Amygdala (tissue), 56 donors: ENCODE data around the gene GPR55.
"Not testable (repeated sequence)": the region's sequence is repeated elsewhere in the genome, so short reads cannot be mapped to it uniquely, and the experiment has no call there.

Experiments used
- DNase-seq, 56 donors: peaks; one replicate each; lab custom pipeline; 2025; lab: John Stamatoyannopoulos, UW

The GPR55 gene

DNA sequence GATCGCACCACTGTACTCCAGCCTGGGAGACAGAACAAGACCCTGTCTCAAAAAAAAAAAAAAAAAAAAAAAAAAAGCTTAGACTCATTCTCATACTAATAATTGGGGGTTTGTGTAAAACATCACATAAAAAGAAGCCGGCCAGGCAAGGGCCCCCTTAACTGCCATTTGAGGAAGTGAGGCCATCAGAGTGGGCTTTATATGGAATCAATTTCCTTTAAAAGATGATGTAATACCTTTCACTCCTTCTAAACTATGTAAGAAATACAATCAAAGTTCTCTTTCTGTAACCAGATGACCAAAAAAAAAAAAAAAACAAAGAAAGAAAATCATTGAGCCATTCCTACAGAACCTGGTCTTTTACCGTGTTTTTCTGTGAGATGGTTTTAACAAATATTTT, 13.1 kb upstream of the GPR55 start:
- no peak for DNase-seq

DNA sequence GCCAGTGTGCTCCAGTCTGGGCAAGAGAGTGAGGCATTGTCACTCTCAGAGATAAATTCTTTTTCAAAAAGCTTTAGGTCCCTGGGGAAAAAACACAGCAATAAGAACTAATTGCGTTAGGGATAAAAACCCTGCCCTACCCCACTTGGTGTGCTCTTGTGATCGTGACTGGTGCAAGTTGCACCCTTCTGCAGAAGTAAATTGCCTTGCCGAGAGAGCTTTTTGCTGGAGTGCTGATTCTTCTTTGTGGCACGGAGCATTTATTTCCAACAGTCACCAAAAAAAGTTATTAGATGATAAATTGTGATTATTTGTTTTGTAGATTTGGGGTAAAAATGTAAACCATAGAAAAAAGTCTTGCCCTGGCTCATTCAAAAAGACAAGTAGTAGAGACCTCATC, 12.3 kb upstream of the GPR55 start:
- no peak for DNase-seq

DNA sequence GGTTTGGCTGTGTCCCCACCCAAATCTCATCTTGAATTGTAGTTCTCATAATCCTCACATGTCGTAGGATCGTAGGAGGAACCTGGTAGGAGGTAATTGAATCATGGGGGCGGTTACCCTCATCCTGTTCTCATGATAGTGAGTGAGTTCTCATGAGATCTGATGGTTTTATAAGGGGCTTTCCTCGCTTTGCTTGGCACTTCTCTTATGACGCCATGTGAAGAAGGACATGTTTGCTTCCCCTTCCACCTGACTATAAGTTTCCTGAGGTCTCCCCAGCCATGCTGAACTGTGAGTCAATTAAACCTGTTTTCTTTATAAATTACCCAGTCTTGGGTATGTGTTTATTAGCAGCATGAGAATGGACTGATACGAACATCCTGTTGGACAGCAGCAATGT, 11.2 kb upstream of the GPR55 start:
- DNase-seq = not testable (repeated sequence)

DNA sequence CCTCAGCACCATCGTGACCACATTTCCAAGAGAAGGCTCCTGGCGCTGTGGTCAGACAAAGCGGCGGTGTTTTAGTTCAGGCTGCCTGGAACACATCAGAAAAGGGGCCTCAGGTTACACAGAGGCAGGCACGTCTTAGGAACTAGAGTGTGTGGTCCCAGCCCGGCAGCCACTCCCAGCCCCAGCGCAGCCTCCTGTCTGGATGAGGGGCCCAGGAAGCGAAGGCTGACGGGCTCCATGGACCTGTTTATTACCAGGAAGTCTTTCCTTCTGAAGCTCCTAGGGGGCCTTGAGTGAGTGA, 10.0 kb upstream of the GPR55 start:
- no peak for DNase-seq

DNA sequence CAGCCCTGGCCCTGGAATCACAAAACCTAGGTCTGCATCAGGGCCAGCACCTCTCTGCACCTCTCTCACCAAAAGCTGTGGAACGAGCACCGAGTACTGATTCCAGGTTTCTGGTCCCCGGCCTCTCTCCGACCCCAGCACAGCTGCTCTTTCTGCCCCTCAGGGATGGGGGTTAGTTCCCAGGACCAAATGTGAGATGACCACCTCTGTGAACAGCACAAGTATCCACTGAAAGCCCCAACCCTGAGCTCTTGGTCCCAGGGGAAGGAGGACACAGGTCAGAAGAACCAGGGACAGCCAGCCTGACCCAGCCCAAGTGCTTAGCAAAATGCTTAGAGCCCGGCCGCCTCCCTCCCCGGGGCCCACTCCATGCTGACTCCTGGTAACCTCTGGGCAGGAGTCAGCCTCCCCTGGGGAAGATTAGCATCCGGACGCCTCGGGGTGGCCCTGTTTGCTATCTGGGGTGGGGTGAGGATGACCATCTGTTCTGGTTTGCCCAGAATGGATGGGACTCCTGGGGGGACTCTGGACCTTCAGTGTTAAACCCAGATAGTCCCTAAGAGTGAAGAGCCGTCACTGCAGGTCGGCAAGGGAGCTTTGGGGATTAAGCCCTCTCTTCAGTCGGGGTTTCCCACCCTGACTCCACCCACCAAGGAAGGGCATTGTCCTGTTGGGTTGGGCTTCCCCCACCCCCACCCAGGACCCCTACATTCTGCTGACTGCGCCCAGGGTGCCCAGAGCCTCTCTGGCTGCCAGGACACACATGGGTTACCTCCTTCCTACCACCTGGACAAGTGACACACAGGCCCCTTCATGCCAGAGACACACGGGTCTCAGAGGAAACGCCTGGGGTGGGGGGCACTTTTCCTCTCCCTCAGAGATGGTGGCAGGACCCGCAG, 9.4 kb upstream of the GPR55 start:
- DNase-seq = no peak

DNA sequence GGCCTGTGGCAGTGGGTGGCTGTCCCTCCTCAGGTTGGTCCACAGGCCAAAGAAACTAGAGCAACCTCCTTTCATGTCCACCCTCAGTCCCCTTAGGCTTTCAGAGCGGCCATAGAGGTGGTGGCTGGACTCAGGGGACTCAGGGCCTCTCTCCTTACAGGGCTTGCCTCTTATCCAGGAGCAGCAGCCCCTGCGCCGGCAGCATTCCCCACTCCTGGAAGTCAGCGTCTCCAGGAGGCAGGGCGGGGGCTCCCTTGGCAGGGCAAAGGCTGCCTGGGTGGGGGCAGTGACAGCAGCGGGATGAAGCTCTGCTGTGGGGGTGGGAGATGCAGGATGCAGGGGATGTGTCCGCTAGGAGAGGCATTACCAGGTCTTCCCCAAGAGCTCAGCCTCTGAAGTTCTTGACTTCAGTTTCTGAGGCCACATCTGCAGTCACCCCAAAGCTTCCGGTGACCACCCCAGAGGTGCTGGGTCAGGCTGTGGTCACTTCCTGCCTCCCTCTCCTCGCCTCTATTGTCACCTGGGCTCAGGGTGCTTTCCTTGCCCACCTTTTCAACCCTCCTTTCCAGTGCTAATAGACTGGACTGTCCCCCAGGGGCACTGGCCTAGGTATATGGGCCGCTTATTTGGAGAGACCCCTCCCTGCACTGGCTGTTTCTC, 8.6 kb upstream of the GPR55 start:
- DNase-seq = no peak

DNA sequence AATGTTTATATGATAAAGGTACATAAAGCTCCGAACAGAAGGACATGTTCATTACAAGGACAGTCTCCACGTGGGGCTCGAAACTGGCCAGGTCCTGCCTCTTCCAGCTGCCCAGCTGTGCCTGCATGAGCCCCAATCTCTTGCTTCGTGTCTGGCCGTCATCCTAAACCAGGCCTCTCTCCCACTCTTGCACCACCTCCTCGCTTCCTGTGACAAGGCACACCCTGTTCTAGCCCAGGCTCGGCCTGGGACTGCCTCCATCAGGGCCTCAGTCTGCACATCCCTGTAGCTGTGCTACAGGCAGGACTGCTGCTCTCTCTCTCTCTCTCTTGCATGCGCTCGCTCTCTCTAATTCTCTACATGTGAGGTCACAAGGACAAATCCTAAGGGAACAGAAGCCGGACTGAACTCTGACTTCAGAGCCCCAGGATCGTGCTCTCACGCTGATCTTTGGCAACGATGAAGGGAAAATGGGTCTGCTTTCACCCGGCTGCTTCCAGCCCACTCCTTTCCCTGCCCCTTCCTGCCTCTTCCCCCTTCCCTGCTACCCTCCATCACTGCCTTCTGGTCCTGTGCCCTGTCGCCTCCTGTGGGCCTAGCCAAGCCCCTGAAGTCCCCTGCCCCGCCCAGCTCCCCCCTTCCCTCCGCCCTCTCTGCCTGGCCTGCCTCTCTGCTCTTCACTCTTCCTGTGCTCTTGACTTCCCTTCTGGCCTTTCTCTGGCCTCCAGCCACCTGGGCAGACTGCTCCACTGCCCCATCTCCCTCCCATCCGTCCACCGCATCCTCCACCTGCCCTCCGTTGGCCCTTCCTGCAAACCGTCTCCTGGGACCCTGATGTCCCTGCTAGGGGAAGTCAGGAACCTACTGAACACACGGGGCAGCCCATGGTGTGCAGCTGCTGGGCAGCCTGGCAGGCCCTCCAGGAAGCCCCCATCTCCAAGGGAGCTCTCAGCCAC, 7.8 kb upstream of the GPR55 start:
- no peak for DNase-seq

DNA sequence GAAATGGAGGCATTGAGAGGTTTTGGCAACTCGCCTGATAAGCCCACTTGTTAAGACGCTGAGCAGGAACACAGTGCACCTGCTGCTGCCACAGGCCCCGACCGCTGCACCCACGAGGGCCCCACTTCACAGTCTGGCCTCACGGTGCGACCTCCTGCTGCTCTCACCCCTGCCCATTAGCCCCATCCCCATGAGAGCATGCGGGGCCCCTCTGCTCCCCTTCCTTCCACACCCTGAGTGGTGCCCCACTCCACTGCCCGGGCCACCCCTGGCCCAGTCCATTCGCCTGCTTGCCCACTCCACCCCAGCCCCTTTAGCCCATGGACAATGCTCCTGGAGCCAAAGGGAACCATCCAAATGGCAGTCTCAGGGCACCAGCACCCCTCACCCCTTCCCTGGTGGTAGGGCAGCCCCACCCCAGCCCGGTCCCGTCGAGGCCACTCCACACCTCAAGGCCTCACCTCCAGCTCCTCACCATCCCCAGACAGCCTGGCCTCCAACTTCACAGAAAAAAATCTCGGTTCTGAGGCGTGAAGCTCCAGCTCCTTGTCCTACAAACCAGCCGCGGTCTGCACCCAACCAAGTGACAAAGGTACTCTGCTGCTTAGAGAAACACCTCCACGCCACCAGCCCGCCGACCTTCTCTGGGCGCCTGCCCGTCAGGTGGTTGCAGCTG, 6.7 kb upstream of the GPR55 start:
- DNase-seq = no peak

DNA sequence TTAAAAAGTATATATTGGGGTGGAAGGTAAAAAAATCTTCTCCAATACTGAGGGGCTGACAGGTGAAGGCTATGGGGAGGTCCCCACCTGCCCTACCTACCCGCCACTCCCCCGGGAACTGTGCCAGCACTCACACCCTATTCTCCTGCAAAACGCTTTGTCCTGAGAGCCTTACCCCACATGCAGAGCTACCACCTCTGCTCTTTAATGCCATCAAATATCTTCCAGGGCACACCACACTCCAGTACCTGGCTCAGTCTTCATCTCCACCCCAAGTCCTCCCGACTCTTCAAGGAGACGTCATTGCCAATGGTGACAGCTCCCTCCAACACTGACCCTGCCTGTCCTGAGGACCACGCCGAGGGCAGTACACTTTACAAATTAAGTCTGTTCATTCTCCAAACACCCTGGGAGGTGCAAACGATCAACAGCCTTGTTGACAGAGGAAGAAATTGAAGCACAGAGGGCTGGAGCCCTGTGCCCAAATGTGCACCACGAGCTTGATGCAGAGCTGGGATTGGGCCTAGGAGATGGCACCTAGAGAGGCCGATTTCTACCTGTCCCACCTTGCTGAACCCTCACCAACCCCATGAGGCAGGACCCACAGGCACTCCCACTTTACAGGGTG, 6.0 kb upstream of the GPR55 start:
- DNase-seq = no peak

DNA sequence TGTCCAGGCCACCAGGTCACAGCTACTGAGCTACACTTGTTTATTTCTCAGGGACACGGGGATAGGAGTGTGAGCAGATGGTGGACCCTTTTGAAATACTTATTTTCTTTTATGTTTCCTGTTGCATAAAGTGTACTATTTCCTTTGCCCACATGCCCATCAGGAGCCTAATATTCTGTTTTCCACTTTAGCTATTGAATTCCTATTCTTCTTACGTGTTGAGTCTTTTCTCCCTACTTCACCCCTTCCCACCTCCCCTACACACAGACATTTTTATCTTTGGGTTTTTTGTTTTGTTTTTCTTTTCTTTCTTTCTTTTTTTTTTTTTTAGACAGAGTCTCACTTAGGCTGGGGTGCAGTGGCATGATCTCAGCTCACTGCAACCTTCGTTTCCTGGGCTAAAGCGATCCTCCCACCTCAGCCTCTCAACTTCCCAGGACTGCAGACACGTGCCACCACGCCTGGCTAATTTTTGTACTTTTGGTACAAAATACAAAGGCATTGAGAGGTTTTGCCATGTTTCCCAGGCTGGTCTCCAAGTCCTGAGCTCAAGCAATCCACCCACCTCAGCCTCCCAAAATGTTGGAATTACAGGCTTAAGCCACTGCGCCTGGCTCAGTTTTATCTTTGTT, 5.2 kb upstream of the GPR55 start:
- DNase-seq = no peak

DNA sequence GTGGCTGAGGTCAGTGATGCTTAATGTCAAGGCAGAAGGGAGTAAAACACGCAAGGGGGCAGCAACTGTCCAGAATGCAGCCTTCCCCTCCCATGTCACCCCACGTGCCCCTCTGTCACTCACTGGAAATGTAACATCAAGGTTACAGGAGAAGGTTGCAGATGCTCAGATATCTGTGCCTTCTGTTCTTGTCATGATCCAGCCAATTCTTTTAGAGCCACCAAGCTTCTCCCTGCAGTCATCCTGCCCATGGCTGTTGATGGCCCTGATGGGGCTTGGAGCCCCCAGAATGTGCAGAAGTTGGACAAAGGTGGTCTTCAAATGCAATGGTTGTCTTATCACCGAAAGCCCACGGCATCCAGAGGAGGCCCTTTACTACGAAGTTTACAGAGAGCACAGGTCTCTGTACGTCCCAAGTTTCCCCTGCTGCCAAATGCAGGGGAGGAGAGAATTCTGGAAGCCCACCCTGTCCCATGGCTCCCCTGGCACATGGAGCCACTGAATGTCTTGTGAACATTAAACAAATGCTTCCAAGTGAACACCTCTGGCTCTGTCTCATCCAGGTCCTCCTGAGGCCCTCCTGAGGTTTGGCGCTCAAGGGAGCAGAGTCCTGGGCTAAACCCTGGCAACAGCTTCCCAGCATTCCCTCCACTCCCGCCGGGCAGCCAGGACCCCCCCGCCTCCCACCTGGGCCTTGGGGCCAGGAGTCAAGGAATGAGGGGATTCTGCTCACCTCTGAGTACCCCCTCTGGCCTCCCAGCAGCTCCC, 4.5 kb upstream of the GPR55 start:
- DNase-seq = no peak

DNA sequence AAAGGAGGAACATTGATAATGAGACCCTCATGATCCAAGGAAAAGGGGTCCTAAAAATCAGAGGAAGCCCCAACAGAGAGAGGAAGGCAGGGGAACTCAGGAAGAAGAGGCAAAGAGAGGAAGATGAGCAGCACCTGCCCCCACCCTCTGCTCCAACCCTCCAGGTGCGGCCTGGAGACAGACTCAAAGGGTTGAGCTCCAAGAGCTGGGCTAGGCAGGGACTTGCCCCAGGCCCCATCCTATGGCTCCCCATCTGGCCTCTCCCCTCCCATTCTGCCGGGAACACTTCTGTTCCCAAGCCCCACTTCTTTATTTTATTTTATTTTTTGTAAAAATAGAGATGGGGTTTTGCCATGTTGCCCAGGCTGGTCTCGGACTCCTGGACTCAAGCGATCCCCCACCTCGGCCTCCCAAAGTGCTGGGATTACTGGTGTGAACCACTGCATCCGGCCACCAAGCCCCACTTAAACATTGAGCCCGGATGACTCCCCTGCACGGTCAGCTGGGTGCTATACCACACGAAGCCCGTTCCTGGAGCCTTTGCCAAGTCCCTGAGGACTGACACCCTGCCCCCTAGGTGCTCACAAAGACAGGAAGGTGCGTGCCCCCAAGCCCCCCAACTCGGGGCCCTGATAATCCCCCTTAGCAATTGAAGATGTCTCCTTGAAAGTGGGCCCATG, 3.8 kb upstream of the GPR55 start:
- no peak for DNase-seq

DNA sequence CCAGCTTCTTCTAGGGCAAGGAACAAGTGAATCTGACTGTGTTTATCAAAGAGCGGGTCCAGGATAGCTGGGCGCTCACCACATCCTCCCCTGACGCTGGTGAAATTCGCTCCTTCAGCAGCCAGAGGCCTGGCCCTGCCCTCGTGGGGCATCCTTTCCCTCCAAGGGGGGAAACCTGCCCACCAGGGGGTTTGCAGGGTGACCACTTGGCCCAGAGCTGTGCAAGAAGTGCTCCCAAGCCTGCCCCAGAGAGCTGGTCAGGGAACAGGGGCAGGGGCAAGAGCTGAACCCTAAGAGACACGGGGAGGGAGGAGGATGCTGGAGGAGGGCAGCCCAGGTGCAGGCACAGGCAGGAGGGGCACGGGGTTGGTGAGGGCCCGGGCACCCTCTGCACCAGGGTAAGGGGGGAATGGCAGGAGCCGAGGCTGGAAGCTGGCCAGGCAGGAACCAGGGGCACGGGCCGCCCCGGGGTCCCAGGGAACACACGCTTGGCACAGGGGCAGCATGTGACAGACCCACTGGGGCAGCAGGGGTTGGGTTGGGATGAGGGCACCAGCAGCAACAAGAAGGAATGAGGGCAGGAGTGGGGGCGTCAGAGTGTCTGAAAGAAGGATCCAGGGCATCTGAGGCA, 2.8 kb upstream of the GPR55 start:
- DNase-seq = no peak

DNA sequence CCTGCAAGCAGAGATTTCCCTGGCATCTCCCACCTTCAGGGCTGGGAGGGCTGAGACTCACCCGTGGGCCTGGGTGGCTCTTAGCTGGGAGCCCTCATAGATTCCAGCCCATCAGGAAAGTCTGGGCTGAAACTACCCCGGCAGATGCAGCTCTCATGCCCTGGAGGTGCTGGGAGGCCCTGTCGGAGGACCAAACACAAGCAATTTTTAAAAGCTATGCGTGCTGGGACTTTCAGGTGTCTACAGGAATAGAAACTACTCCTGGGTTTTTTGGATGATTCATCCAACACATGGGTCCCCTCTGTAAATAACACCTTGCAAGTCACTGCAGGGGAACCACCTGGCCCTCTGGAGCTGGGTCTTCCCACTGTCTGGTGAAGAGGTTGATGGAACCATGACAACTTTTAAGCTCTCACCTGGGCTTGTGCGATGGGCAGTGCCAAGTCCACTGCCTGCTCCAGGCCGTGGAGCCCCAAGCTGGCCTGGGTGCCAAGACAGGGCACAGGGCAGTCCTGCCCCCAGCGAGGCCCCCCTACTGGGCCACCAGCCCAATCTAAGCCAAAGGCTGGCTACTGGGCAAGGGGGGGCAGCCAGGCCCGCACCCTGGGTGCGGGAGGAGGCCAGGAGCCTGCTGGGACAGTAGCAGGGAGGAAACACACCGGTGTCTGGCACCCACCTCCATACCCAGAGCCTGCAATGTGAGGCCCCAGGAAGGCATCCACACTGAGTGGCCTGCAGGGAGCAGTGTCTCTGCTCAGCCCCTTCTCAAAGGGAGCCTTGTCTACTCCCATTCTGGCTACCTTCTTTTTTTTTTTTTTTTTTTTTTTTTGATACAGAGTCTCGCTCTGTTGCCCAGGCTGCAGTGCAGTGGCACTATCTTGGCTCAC, 1.1 kb upstream of the GPR55 start:
- DNase-seq = no peak

DNA sequence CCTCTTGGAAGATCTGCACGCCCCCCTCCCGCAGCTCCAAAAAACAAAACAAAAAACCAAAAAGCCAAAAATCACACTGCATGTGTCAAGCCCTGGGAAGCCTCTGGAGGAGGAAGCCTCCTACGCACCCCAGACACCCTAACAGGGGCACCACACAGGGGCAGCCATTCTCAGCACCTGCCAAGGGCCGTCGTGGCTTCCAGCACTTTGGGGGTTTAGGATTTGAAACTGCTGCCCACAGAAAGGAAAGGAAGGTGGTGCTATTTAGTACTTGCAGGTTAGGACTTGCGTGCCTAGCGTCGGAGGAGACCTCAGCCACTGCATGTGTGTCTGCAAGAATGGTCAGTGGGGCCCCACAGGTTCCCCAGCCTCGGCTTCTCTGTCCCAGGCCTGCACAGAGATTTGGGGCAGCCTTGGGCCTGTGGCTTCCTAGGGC, 419 bp upstream of the GPR55 start:
- DNase-seq = no peak

DNA sequence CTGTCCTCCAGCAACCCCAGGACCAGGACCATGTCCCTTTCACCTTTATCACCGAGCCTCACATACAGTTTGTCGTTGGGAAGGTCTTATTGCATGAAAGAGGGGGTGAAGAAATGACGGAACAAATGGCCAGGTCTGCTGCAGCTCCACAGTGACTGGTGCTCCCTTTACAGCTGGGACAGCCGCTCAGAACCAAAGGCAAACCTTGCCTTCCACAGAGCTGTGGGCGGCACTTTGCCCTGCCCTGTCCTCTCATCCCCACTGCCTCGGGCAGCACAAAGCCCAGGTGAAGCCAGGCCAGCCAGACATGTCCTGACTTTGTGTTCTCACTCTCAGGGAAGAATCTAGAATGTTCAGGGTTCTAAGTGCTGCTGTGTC, 961 bp downstream of the GPR55 start:
- DNase-seq = no peak
